Thyroid gland (tissue), 4 donors: ENCODE data around the gene CIZ1. TPM values are rescaled to one million over a fixed set of nuclear protein-coding genes. Genes with fewer than 3 reads are reported as not detected.

ENCODE experiments used
- DNase-seq, 2 donors: peaks; one replicate each; pipeline ENCODE4 v3.0.0-alpha.2; 2019
- H3K27ac ChIP-seq, 3 donors: fragments of 200-600 bp; sonication (generic); 1 replicate in 2 of 3; 2 replicates in 1 of 3; pipeline ENCODE4 v1.5.1; 2016 to 2019; ENCODE audit warnings: mild to moderate bottlenecking in 1 of 3, moderate library complexity in 1 of 3
- H3K27me3 ChIP-seq: fragments of 200-600 bp; sonication (generic); one replicate; pipeline ENCODE4 v1.5.1; 2019
- H3K36me3 ChIP-seq, 2 donors: fragments of 200-600 bp; sonication (generic); one replicate each; pipeline ENCODE4 v1.5.1; 2016 to 2019
- H3K4me1 ChIP-seq, 2 donors: fragments of 200-600 bp; sonication (generic); one replicate each; pipeline ENCODE4 v1.5.1; 2017 to 2019
- H3K4me3 ChIP-seq, 3 donors: fragments of 200-600 bp; sonication (generic); replicated peaks in 1 of 3; 1 replicate in 2 of 3; 2 replicates in 1 of 3; pipeline ENCODE4 v1.5.1; 2016; ENCODE audit warnings: mild to moderate bottlenecking in 1 of 3
- H3K9me3 ChIP-seq: fragments of 200-600 bp; sonication (generic); one replicate; pipeline ENCODE4 v1.5.1; 2017
- CTCF ChIP-seq, 6 experiments: fragments of 200-600 bp in 3 of 6; fragments of 450-650 bp in 3 of 6; sonication (generic) in 3 of 6; IDR thresholded peaks; one replicate each; pipeline ENCODE4 v1.5.1; 2016 to 2019; ENCODE audit warnings: antibody characterized with exemption in 6 of 6, mild to moderate bottlenecking in 2 of 6, inconsistent platforms in 1 of 6, moderate library complexity in 1 of 6
- POLR2A ChIP-seq, 2 donors: fragments of 450-650 bp; IDR thresholded peaks; one replicate each; pipeline ENCODE4 v1.6.1; 2017; ENCODE audit warnings: antibody characterized with exemption in 2 of 2, mild to moderate bottlenecking in 2 of 2, moderate library complexity in 1 of 2
- WGBS, 2 donors: methylation state at CpG; one replicate each; pipeline ENCODE4 v1.1.5; 2017; 5-methylcytosine and 5-hydroxymethylcytosine counted together
- intact Hi-C: fragments of 100-400 bp; cut with DNase I; formaldehyde crosslinking; loops from one replicate; pipeline ENCODE4 v1.15.1; 2023
- total RNA-seq, 4 donors: library from RNA; depleted of rRNA; stranded (reverse); fragments of >200 nt; gene quantifications; one replicate each; pipeline ENCODE4 v1.2.3, GENCODE V29; 2016

Gene CIZ1
- total RNA-seq, 4 donors from 2014 or later, result 47.8 to 58.5 (median 52.7) TPM

GRCh38 chr9:128180001-128180400 is 11.4 kb downstream of the CIZ1 start:
- Histone ChIP-seq H3K4me3 (no peak overlapping the region), H3K36me3 (peaks cover 41 to 67% of the 10 kb centered on the region in 2 donors), H3K9me3 (no peaks in the 10 kb centered on the region), H3K27me3 (no peaks in the 10 kb centered on the region), H3K4me1 (no peaks in the 10 kb centered on the region), H3K27ac (no peak overlapping the region)
- 94 to 97% methylated on average over 7 to 8 of the region's 8 CpGs for WGBS, 2 donors
- no peak for DNase-seq
- TF ChIP-seq CTCF (IDR thresholded peaks at IDR 0.05) (no peak), POLR2A (IDR thresholded peaks at IDR 0.05) (no peak)
- intact Hi-C loops, result no loop called here

- TF ChIP-seq POLR2A (IDR thresholded peaks at IDR 0.05) (no peak), CTCF (IDR thresholded peaks at IDR 0.05) (no peak)
- no peaks in the 10 kb centered on the region for H3K27me3 ChIP-seq
- H3K4me3 ChIP-seq, result no peak overlapping the region
- intact Hi-C loops, result no loop called here
- 100% methylated on average over 6 of the region's 11 CpGs; no CpG with 5 or more reads in 1 of the 2 donors for WGBS, 2 donors
- H3K27ac ChIP-seq, result no peak overlapping the region
- peaks cover 35 to 62% of the 10 kb centered on the region in 2 donors for H3K36me3 ChIP-seq
- no peaks in the 10 kb centered on the region for H3K4me1 ChIP-seq
- no peaks in the 10 kb centered on the region for H3K9me3 ChIP-seq
- no peak for DNase-seq
Observed at GRCh38 chr9:128178806-128179431, 12.5 kb downstream of the CIZ1 start.

- TF ChIP-seq CTCF (IDR thresholded peaks at IDR 0.05) (no peak), POLR2A (IDR thresholded peaks at IDR 0.05) (no peak)
- Histone ChIP-seq H3K27me3 (no peaks in the 10 kb centered on the region), H3K36me3 (peaks cover 35 to 53% of the 10 kb centered on the region in 2 donors), H3K4me3 (no peak overlapping the region), H3K9me3 (no peaks in the 10 kb centered on the region), H3K27ac (no peak overlapping the region), H3K4me1 (no peaks in the 10 kb centered on the region)
- intact Hi-C loops, result no loop called here
- no peak for DNase-seq
- 93 to 100% methylated on average over 2 of the region's 2 CpGs for WGBS, 2 donors
Observed at GRCh38 chr9:128175726-128176125, 15.6 kb downstream of the CIZ1 start.

- H3K36me3 ChIP-seq, result peaks cover 35 to 53% of the 10 kb centered on the region in 2 donors
- TF ChIP-seq CTCF (IDR thresholded peaks at IDR 0.05) (no peak), POLR2A (IDR thresholded peaks at IDR 0.05) (no peak)
- no peak for DNase-seq
- no peaks in the 10 kb centered on the region for H3K27me3 ChIP-seq
- intact Hi-C loops, result no loop called here
- H3K4me3 ChIP-seq, result no peak overlapping the region
- WGBS, 2 donors, result 80 to 86% methylated on average over 8 of the region's 8 CpGs
- no peak overlapping the region for H3K27ac ChIP-seq
- no peaks in the 10 kb centered on the region for H3K4me1 ChIP-seq
- H3K9me3 ChIP-seq, result no peaks in the 10 kb centered on the region
Observed at GRCh38 chr9:128175102-128175563, 16.2 kb downstream of the CIZ1 start.

- H3K36me3 ChIP-seq, result peaks cover 41 to 53% of the 10 kb centered on the region in 2 donors
- TF ChIP-seq CTCF (IDR thresholded peaks at IDR 0.05) (no peak), POLR2A (IDR thresholded peaks at IDR 0.05) (no peak)
- no peak overlapping the region for H3K4me3 ChIP-seq
- no peaks in the 10 kb centered on the region for H3K9me3 ChIP-seq
- H3K4me1 ChIP-seq, result no peaks in the 10 kb centered on the region
- 79 to 100% methylated on average over 4 of the region's 4 CpGs for WGBS, 2 donors
- intact Hi-C loops, result no loop called here
- H3K27me3 ChIP-seq, result no peaks in the 10 kb centered on the region
- no peak overlapping the region for H3K27ac ChIP-seq
- no peak for DNase-seq
Observed at GRCh38 chr9:128174062-128174461, 17.3 kb downstream of the CIZ1 start.
